Prostate gland (tissue), 1 donor: ENCODE measurements around the gene RNF223.

Source experiments
- POLR2A ChIP-seq: fragments of 450-650 bp; IDR thresholded peaks from one replicate; pipeline ENCODE4 v1.6.1; 2016; ENCODE audit warnings: antibody characterized with exemption, mild to moderate bottlenecking
- POLR2AphosphoS5 ChIP-seq: sonication (generic); formaldehyde crosslinking; IDR thresholded peaks from one replicate; pipeline ENCODE4 v1.6.1; 2017; ENCODE audit warnings: antibody characterized with exemption

DNA sequence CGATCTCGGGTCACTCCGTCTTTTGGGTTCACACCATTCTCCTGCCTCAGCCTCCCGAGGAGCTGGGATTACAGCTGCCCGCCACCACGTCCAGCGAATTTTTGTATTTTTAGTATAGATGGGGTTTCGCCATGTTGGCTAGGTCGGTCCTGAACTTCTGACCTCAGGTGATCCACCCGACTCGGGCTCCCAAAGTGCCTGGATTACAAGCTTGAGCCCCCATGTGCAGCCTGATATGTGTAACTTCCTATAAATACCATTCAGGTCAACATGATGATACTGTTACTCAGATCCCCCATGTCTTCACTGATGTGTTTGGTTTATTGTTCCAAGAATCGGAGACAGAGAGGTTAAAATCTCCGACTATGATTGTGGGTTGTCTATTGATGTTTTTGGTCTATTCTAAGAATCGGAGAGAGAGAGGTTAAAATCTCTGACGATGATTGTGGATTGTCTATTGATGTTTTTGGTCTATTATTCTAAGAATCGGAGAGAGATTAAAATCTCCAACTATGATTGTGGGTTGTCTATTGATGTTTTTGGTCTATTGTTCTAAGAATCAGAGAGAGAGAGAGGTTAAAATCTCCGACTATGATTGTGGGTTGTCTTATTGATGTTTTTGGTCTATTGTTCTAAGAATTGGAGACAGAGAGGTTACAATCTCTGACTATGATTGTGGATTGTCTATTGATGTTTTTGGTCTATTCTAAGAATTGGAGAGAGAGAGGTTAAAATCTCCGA, 24.7 kb upstream of the RNF223 start:
- TF ChIP-seq POLR2A (no peak), POLR2AphosphoS5 (no peak)
